Measurements from ENCODE around the gene RAB12. TPM values are rescaled to one million over a fixed set of nuclear protein-coding genes. Genes with fewer than 3 reads are reported as not detected.
"Not testable (repeated sequence)": the region's sequence is repeated elsewhere in the genome, so short reads cannot be mapped to it uniquely, and the experiment has no call there.

Gene RAB12
- total RNA-seq, 1 donor from 2014 or later, result 25.2 TPM

DNA sequence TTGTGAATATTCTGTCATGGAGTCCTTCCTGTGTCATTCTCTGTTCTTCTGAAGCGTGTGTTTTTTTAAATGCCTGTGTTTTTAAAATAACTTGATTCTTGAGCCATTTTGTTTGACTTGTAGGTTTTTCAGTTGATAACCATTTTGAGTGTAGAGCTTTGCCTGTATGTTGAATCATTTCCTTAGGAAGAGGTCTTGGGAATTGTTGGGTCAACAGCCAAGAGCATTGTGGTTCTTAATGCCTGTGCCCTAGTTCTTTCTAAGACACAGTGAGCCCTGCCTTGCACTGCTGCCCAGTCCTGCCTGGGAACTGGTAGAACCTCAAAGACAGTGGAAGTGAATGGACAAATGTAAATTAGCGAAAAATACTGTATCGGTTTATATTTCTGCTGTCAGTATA lies 25.9 kb downstream of the RAB12 start:
- Mint-ChIP-seq H3K27ac (no peak overlapping the region), H3K36me3 (peaks cover 42% of the 10 kb centered on the region), H3K4me3 (no peak overlapping the region), H3K4me1 (ENCODE audit: unreplicated experiment) (peaks cover 6% of the 10 kb centered on the region), H3K27me3 (no peaks in the 10 kb centered on the region), H3K9me3 (no peaks in the 10 kb centered on the region)
- TF ChIP-seq, protein P1, sequence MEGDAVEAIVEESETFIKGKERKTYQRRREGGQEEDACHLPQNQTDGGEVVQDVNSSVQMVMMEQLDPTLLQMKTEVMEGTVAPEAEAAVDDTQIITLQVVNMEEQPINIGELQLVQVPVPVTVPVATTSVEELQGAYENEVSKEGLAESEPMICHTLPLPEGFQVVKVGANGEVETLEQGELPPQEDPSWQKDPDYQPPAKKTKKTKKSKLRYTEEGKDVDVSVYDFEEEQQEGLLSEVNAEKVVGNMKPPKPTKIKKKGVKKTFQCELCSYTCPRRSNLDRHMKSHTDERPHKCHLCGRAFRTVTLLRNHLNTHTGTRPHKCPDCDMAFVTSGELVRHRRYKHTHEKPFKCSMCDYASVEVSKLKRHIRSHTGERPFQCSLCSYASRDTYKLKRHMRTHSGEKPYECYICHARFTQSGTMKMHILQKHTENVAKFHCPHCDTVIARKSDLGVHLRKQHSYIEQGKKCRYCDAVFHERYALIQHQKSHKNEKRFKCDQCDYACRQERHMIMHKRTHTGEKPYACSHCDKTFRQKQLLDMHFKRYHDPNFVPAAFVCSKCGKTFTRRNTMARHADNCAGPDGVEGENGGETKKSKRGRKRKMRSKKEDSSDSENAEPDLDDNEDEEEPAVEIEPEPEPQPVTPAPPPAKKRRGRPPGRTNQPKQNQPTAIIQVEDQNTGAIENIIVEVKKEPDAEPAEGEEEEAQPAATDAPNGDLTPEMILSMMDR (conservative IDR thresholded peaks at IDR 0.05), result no peak
- no peak for DNase-seq (ENCODE audit: extremely low spot score, unreplicated experiment)

DNA sequence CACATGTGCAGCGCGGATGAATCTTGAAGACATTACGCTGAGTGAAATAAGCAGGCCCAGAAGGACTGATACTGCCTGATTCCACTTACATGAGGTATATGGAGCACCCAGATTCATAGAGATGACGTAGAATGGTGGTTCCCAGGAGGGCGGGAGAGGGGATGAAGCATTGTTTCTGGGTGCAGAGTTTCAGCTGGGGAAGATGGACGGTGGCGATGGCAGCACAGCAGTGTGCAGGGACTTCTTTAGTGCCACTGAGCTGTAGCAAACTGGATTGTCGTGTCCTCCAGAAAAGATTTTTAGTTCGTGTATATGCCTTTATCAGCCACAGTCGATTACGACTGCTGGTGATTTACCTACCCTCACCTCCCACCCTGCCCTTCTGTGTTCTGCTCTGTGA lies 30.5 kb downstream of the RAB12 start:
- no peak for DNase-seq (ENCODE audit: extremely low spot score, unreplicated experiment)
- Mint-ChIP-seq H3K9me3 (no peaks in the 10 kb centered on the region), H3K36me3 (peaks cover 39% of the 10 kb centered on the region), H3K4me1 (ENCODE audit: unreplicated experiment) (no peaks in the 10 kb centered on the region), H3K27ac (no peak overlapping the region), H3K4me3 (no peak overlapping the region), H3K27me3 (no peaks in the 10 kb centered on the region)
- TF ChIP-seq, protein P1 (conservative IDR thresholded peaks at IDR 0.05), result no peak

DNA sequence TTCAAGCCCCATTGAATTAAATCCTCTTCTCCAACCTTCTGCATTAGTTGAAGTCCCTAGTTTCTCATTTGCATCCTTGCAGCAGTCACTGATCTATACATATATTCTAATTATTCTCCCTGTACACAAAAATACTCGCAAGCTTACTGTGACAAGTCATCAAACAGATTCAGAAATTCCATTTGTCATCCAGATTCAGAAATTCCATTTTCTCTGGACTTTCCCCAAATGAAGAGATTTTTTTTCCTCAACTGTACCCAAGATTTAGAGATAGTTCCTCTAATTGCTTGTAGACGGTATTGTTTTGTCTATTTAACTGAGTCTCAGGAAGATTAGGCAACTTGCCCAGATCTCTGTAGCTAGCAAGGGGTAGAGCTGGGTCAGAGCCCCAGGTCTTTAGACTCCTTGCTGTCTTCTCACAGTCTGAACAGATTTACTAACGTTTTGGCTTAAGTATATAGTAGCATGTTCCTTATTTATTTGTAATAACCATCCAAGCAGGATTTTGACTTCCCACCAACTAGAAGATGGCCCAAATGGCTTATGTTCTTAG lies 34.2 kb downstream of the RAB12 start:
- no peaks in the 10 kb centered on the region for H3K4me1 Mint-ChIP-seq (ENCODE audit: unreplicated experiment)
- DNase-seq (ENCODE audit: extremely low spot score, unreplicated experiment), result no peak
- peaks cover 22% of the 10 kb centered on the region for H3K36me3 Mint-ChIP-seq
- no peaks in the 10 kb centered on the region for H3K9me3 Mint-ChIP-seq
- H3K27ac Mint-ChIP-seq, result no peak overlapping the region
- TF ChIP-seq, protein P1 (conservative IDR thresholded peaks at IDR 0.05), result no peak
- no peak overlapping the region for H3K4me3 Mint-ChIP-seq
- no peaks in the 10 kb centered on the region for H3K27me3 Mint-ChIP-seq

DNA sequence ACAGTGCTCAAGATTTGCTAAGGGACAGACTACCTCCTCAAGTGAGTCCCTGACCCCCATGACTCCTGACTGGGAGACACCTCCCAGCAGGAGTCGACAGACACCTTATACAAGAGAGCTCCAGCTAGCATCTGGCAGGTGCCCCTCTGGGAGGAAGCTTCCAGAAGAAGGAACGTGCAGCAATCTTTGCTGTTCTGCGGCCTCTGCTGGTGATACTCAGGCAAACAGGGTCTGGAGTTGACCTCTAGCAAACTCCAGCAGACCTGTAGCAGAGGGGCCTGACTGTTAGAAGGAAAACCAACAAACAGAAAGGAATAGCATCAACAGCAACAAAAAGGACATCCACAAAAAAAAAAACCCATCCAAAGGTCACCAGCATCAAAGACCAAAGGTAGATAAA lies 38.1 kb downstream of the RAB12 start:
- not testable (repeated sequence) for H3K36me3 Mint-ChIP-seq; H3K27me3 Mint-ChIP-seq; DNase-seq (ENCODE audit: extremely low spot score, unreplicated experiment); H3K27ac Mint-ChIP-seq; H3K4me1 Mint-ChIP-seq (ENCODE audit: unreplicated experiment); H3K9me3 Mint-ChIP-seq; H3K4me3 Mint-ChIP-seq

DNA sequence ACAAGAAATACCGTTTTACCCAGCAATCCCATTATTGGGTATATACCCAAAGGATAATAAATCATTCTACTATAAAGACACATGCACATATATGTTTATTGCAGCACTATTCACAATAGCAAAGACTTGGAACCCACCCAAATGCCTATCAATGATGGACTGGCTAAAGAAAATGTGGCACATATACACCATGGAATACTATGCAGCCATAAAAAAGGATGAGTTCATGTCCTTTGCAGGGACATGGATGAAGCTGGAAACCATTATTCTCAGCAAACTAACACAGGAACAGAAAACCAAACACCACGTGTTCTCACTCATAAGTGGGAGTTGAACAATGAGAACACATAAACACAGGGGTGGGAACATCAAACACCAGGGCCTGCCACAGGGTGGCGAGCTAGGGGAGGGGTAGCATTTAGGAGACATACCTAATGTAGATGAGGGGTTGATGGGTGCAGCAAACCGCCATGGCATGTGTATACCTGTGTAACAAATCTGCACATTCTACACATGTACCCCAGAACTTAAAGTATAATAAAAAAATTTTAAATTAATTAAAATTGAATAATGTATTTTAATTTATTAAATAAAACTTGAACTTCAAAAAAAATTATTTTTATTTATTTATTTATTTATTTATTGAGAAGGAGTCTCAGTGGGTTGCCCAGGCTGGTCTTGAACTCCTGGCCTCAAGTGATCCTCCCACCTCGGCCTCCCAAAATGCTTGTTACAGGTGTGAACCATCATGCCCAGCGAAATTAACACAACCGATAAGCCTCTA lies 42.4 kb downstream of the RAB12 start:
- H3K27ac Mint-ChIP-seq; H3K9me3 Mint-ChIP-seq; H3K36me3 Mint-ChIP-seq; H3K27me3 Mint-ChIP-seq; DNase-seq (ENCODE audit: extremely low spot score, unreplicated experiment); H3K4me1 Mint-ChIP-seq (ENCODE audit: unreplicated experiment); H3K4me3 Mint-ChIP-seq: not testable (repeated sequence)
- TF ChIP-seq, protein P1 (conservative IDR thresholded peaks at IDR 0.05), result peak; percentile 28

Measured in type B pancreatic cell (in vitro differentiated cells).